Fibroblast of pulmonary artery (primary cell): ENCODE results near the gene CITED2.

ENCODE experiments used
- DNase-seq: peaks from one replicate; pipeline ENCODE4 v3.0.0-alpha.2; 2010; ENCODE audit warnings: low read depth
- H3K4me3 ChIP-seq: replicated peaks from 2 replicates; pipeline ENCODE4 v1.5.1; 2011; ENCODE audit warnings: low read depth, mild to moderate bottlenecking, control low read depth, low read length, moderate library complexity
- TF ChIP-seq, protein P1 (sequence below): IDR thresholded peaks from 2 replicates; pipeline ENCODE4 v1.5.1; 2011; ENCODE audit warnings: mild to moderate bottlenecking, control low read depth, low read length, inconsistent platforms; ENCODE audit errors: missing control alignments

CITED2 gene

DNA sequence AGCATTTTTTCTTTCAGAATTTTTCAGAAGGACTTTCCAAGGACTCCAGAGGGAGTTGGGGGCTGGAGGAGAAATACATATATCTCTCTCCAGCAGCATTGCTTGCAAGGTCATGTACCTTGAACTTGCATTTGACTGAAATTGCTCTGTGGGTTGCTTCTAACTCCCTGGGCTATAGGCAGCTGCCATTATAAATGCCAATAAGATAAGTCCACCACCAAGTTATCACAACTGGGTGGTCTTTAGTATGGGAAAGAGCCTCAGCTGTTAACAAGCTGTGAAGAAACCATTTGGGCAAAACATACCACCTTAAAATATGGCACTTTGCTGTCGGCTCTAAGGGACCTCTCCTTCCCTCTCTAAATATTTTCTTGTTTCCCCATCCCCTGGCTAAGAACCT is 20.9 kb upstream of the CITED2 start:
- TF ChIP-seq, protein P1, sequence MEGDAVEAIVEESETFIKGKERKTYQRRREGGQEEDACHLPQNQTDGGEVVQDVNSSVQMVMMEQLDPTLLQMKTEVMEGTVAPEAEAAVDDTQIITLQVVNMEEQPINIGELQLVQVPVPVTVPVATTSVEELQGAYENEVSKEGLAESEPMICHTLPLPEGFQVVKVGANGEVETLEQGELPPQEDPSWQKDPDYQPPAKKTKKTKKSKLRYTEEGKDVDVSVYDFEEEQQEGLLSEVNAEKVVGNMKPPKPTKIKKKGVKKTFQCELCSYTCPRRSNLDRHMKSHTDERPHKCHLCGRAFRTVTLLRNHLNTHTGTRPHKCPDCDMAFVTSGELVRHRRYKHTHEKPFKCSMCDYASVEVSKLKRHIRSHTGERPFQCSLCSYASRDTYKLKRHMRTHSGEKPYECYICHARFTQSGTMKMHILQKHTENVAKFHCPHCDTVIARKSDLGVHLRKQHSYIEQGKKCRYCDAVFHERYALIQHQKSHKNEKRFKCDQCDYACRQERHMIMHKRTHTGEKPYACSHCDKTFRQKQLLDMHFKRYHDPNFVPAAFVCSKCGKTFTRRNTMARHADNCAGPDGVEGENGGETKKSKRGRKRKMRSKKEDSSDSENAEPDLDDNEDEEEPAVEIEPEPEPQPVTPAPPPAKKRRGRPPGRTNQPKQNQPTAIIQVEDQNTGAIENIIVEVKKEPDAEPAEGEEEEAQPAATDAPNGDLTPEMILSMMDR: no peak
- H3K4me3 ChIP-seq: no peak overlapping the region
- DNase-seq: no peak

DNA sequence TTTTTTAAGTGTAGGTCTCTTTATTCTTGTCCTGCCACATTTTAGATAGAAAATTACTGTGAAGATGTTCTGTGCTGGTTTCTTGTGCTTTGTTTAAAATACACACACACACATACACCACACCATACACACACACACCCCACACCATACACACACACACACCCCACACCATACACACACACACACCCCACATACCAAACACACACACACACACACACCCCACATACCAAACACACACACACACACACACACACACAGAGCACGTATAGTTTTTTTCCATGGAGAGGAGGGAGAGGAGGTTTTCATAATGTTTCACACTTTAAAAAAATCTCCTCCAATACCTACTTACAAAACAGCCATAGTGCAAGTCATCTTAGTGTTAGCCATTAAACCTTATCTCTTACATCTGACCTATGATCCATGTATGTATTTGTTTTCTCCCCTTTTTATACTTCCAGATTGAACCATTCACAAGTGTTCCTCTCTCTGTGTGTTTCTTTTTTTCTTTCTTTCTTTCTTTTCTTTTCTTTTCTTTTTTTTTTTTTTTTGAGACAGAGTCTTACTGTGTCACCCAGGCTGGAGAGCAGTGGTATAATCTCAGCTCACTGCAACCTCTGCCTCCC is 19.7 kb upstream of the CITED2 start:
- TF ChIP-seq, protein P1: no peak
- no peak overlapping the region for H3K4me3 ChIP-seq
- no peak for DNase-seq

DNA sequence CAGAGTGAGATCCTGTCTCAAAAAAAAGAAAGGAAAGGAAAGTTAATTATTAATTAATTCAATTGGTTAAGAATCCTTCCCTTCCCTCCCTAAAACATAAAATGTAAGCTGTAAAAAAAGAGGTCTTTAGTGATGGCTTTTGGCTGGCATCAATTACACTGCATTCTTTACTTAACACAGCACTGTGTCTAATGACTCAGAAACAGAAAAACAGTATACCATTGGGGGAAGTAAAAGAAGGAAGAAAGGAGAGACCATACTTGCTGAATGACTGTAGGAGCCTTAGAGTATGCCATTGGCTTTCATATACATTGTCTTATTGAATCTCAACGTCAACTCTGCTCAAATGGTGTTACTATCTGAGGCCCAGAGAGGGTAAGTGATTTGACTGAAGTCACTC is 18.3 kb upstream of the CITED2 start:
- no peak overlapping the region for H3K4me3 ChIP-seq
- TF ChIP-seq, protein P1: no peak
- no peak for DNase-seq

DNA sequence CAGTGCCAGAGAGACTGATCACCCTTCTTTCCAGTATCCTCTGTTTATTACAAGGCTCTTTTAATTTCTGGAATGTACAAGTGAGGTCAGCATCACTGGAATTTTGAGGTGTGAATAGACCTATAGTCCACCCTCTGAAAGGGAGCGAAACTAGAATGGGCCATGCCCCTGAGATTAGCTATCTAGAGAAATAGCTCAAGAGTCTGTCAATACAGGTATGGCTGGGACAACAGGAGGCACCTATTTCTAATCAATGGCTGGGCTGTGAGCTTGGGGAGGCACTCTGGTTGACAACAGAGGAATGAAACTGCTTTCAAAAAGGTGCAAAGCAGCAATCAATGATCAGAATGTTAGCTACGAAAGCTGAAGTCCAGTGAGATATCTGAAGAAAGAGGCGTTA is 17.3 kb upstream of the CITED2 start:
- H3K4me3 ChIP-seq: no peak overlapping the region
- TF ChIP-seq, protein P1: no peak

DNA sequence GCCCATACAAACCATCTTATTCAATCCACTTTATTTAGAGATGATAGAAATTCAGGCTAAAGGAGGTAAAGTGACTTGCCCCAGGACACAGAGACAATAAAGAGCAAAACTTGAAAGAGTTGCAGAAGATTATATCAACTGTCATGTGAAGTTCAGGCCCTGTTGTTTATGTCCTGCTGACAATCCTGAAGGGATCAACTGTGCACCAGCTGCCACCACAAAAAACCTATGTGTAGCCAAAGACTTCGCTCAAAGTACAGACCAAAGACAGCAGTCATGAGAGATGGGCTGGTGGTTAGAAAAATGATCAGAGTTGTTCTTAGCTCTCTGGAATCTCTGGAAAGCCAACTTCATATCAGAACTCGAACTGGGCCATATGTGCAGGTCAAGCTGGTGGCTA is 16.0 kb upstream of the CITED2 start:
- H3K4me3 ChIP-seq: no peak overlapping the region
- DNase-seq: no peak
- TF ChIP-seq, protein P1: no peak

More for the DNA sequence above, 17.3 kb upstream of the CITED2 start:
- DNase-seq: no peak

DNA sequence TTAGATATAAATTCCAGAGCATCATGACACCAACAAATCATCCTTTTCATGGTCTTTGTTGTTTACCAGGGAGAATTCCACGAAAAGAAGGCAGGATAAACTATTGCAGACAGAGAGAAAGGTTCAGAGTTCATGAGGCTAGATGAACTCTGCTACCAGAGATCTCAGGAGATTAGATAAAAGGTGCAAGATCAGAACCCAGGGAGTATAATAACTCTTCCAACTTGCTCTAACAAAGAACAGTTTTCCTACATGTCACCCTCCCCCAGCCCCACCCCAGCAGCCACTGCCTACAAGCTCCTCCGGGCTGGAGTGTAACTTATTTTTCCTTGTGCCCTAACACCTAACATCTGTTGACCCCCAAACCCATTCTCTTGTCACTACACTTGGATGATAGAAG is 13.9 kb upstream of the CITED2 start:
- TF ChIP-seq, protein P1: no peak
- H3K4me3 ChIP-seq: no peak overlapping the region

DNA sequence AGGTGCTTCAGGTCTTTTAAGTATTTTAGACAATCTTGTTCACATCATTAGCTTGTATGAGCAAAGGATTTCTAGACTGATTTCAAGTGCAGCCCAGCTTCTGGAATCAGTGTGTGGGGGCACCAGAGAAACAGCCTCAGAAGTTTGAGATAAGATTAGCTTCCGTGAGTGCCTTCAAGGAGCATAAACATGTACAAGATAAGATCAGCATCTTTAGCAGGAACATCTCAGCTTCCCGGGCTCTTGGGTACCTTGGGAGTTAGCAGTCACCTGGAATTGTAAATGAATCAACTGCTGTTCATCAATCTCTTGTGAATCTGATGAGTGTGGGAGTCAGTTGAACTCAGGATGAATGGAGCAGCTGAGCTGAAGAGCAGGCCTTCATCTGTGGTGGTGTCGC is 12.0 kb upstream of the CITED2 start:
- TF ChIP-seq, protein P1: no peak
- no peak for DNase-seq
- H3K4me3 ChIP-seq: no peak overlapping the region

More for the DNA sequence above, 13.9 kb upstream of the CITED2 start:
- DNase-seq: no peak
